NCI-H1930 (cell line): ENCODE results near the gene NECTIN1.
"Not testable (repeated sequence)": the region's sequence is repeated elsewhere in the genome, so short reads cannot be mapped to it uniquely, and the experiment has no call there.

Experiments
- DNase-seq, 2 experiments: peaks; one replicate each; lab custom pipeline; 2025; lab: John Stamatoyannopoulos, UW

NECTIN1 gene

GRCh38 chr11:119616586-119617339 is 112.2 kb downstream of the NECTIN1 start:
- DNase-seq: no peak

- DNase-seq: no peak
Observed at GRCh38 chr11:119615882-119616196, 113.2 kb downstream of the NECTIN1 start.

GRCh38 chr11:119615003-119615881 is 113.8 kb downstream of the NECTIN1 start:
- no peak for DNase-seq

GRCh38 chr11:119614222-119615002 is 114.6 kb downstream of the NECTIN1 start:
- DNase-seq: no peak

- DNase-seq: no peak
Observed at GRCh38 chr11:119612814-119613213, 116.2 kb downstream of the NECTIN1 start.

- DNase-seq: no peak
Observed at GRCh38 chr11:119610836-119611426, 118.1 kb downstream of the NECTIN1 start.

- no peak for DNase-seq
Observed at GRCh38 chr11:119608781-119609180, 120.2 kb downstream of the NECTIN1 start.

GRCh38 chr11:119608201-119608600 is 120.8 kb downstream of the NECTIN1 start:
- DNase-seq: no peak

GRCh38 chr11:119607726-119608125 is 121.3 kb downstream of the NECTIN1 start:
- no peak for DNase-seq

- no peak for DNase-seq
Observed at GRCh38 chr11:119605137-119605665, 123.8 kb downstream of the NECTIN1 start.

- DNase-seq: no peak
Observed at GRCh38 chr11:119602745-119603373, 126.1 kb downstream of the NECTIN1 start.

GRCh38 chr11:119599864-119600541 is 129.0 kb downstream of the NECTIN1 start:
- DNase-seq: no peak

GRCh38 chr11:119595941-119596340 is 133.1 kb downstream of the NECTIN1 start:
- DNase-seq: not testable (repeated sequence)

- DNase-seq: no peak
Observed at GRCh38 chr11:119594639-119595249, 134.3 kb downstream of the NECTIN1 start.

GRCh38 chr11:119593346-119593745 is 135.7 kb downstream of the NECTIN1 start:
- DNase-seq: no peak

- no peak for DNase-seq
Observed at GRCh38 chr11:119592642-119593041, 136.4 kb downstream of the NECTIN1 start.

GRCh38 chr11:119591836-119592310 is 137.1 kb downstream of the NECTIN1 start:
- no peak for DNase-seq

GRCh38 chr11:119590651-119591351 is 138.2 kb downstream of the NECTIN1 start:
- DNase-seq: no peak

GRCh38 chr11:119589001-119589400 is 140.0 kb downstream of the NECTIN1 start:
- DNase-seq: no peak
